ENCODE measurements around the gene CYFIP1. TPM values are rescaled to one million over a fixed set of nuclear protein-coding genes. Genes with fewer than 3 reads are reported as not detected.

CYFIP1 gene
- total RNA-seq, 3 donors from 2014 or later: 139 to 210 (median 143) TPM

- TF ChIP-seq CTCF (IDR thresholded peaks at IDR 0.05): no peak
- DNase-seq (peak; percentile 98 to 100 (median 99)), ATAC-seq (peak; percentile 97)
- intact Hi-C loops (cut with DNase I, micrococcal nuclease): no loop called here
- Histone ChIP-seq H3K9me3 (peaks cover 2% of the 10 kb centered on the region), H3K4me3 (peak within 1 kb of the TSS; percentile 74), H3K4me1 (ENCODE audit: low read depth) (peaks cover 17% of the 10 kb centered on the region), H3K36me3 (ENCODE audit: low read depth) (peaks cover 5% of the 10 kb centered on the region)
Observed at GRCh38 chr15:22838292-22839042, 141.7 kb downstream of the CYFIP1 start, which contains the start of gene NIPA2. NIPA2 (plus strand) TSS chr15:22838666; CDS start chr15:22851732, 13,066 bp downstream.

- TF ChIP-seq CTCF (IDR thresholded peaks at IDR 0.05): no peak
- no peak for ATAC-seq
Observed at GRCh38 chr15:22831473-22831872, 148.7 kb downstream of the CYFIP1 start.

GRCh38 chr15:22827125-22827524 lies 153.0 kb downstream of the CYFIP1 start:
- no peak for TF ChIP-seq CTCF (IDR thresholded peaks at IDR 0.05)
- no peaks in the 10 kb centered on the region for H3K9me3 ChIP-seq
- no peak overlapping the region for H3K4me3 ChIP-seq
- peaks cover 6% of the 10 kb centered on the region for H3K36me3 ChIP-seq (ENCODE audit: low read depth)
- DNase-seq: no peak
- intact Hi-C loops (cut with DNase I, micrococcal nuclease): no loop called here
- H3K4me1 ChIP-seq (ENCODE audit: low read depth): no peaks in the 10 kb centered on the region
- no peak for ATAC-seq

More at GRCh38 chr15:22831473-22831872, 148.7 kb downstream of the CYFIP1 start:
- no peak overlapping the region for H3K4me3 ChIP-seq
- intact Hi-C loops (cut with DNase I, micrococcal nuclease): no loop called here
- H3K9me3 ChIP-seq: peaks cover 4% of the 10 kb centered on the region
- H3K36me3 ChIP-seq (ENCODE audit: low read depth): peaks cover 3% of the 10 kb centered on the region
- DNase-seq: no peak
- H3K4me1 ChIP-seq (ENCODE audit: low read depth): no peaks in the 10 kb centered on the region

- TF ChIP-seq CTCF (IDR thresholded peaks at IDR 0.05): no peak
- H3K4me1 ChIP-seq (ENCODE audit: low read depth): no peaks in the 10 kb centered on the region
- no peak for ATAC-seq
- DNase-seq: no peak
- no peaks in the 10 kb centered on the region for H3K9me3 ChIP-seq
- intact Hi-C loops (cut with DNase I, micrococcal nuclease): no loop called here
- H3K36me3 ChIP-seq (ENCODE audit: low read depth): peaks cover 6% of the 10 kb centered on the region
- H3K4me3 ChIP-seq: no peak overlapping the region
Observed at GRCh38 chr15:22823495-22824128, 156.6 kb downstream of the CYFIP1 start.

GRCh38 chr15:22819651-22820050 lies 160.5 kb downstream of the CYFIP1 start:
- no peaks in the 10 kb centered on the region for H3K9me3 ChIP-seq
- H3K4me3 ChIP-seq: no peak overlapping the region
- TF ChIP-seq CTCF (IDR thresholded peaks at IDR 0.05): no peak
- H3K4me1 ChIP-seq (ENCODE audit: low read depth): no peaks in the 10 kb centered on the region
- H3K36me3 ChIP-seq (ENCODE audit: low read depth): peaks cover 3% of the 10 kb centered on the region
- DNase-seq (no peak), ATAC-seq (no peak)
- intact Hi-C loops (cut with DNase I, micrococcal nuclease): no loop called here

Other genes starting within 250 kb of the CYFIP1 start
- 10 to 100 TPM; 11.8 to 18.2 (median 17.4) TPM for gene NIPA1, start 193.7 kb downstream of the CYFIP1 start, total RNA-seq
- gene NIPA2, start 141.7 kb downstream of the CYFIP1 start, total RNA-seq: 10 to 100 TPM; 50.7 to 77.7 (median 71.7) TPM
- 10 to 100 TPM; 11.9 to 15.3 (median 13.8) TPM for gene TUBGCP5, start 59.2 kb upstream of the CYFIP1 start, total RNA-seq
- gene GOLGA6L1, start 156.5 kb upstream of the CYFIP1 start, total RNA-seq: not detected

All from mucosa of descending colon (tissue), 3 donors.